OCI-LY1 (cell line): ENCODE measurements around the gene PPP1R12A.

Source experiments
- H2AFZ ChIP-seq: fragments of 200-600 bp; sonication (generic), shearing (Covaris generic); 2 replicates; pipeline ENCODE4 v1.6.0; 2014; ENCODE audit warnings: antibody characterized with exemption, mild to moderate bottlenecking, low read length
- H3F3A ChIP-seq: fragments of 200-600 bp; sonication (generic), shearing (Covaris generic); 2 replicates; pipeline ENCODE4 v1.6.0; 2014; ENCODE audit warnings: mild to moderate bottlenecking, antibody characterized with exemption, low read length, moderate library complexity; ENCODE audit not compliant: insufficient read depth
- H3K27ac ChIP-seq: fragments of 200-600 bp; sonication (generic); 2 replicates; pipeline ENCODE4 v1.5.1; 2014; ENCODE audit warnings: low read length, mixed run types, mild to moderate bottlenecking, low read depth; ENCODE audit not compliant: poor library complexity, severe bottlenecking
- H3K27me3 ChIP-seq: fragments of 200-600 bp; sonication (generic); 2 replicates; pipeline ENCODE4 v1.6.0; 2014; ENCODE audit warnings: antibody characterized with exemption, mild to moderate bottlenecking, low read length, moderate library complexity; ENCODE audit not compliant: insufficient read depth
- H3K36me3 ChIP-seq: fragments of 200-600 bp; sonication (generic); 2 replicates; pipeline ENCODE4 v1.6.1; 2014; ENCODE audit warnings: mild to moderate bottlenecking, antibody characterized with exemption, low read length, moderate library complexity, mixed read lengths; ENCODE audit not compliant: insufficient read depth
- H3K4me1 ChIP-seq: fragments of 200-600 bp; sonication (generic); 2 replicates; pipeline ENCODE4 v1.5.1; 2014; ENCODE audit warnings: mild to moderate bottlenecking, low read length, moderate library complexity; ENCODE audit not compliant: insufficient read depth, severe bottlenecking
- H3K4me2 ChIP-seq: fragments of 200-600 bp; sonication (generic), shearing (Covaris generic); 2 replicates; pipeline ENCODE4 v1.6.1; 2014; ENCODE audit warnings: low read length
- H3K4me3 ChIP-seq: fragments of 200-600 bp; sonication (generic); 2 replicates; pipeline ENCODE4 v1.5.1; 2014; ENCODE audit warnings: low read length, low read depth, mild to moderate bottlenecking, mixed read lengths; ENCODE audit not compliant: poor library complexity, severe bottlenecking
- H3K79me2 ChIP-seq: fragments of 200-600 bp; shearing (Covaris generic); 2 replicates; pipeline ENCODE4 v1.6.1; 2016; ENCODE audit warnings: mixed run types, low read length, mixed read lengths; ENCODE audit not compliant: insufficient read depth
- H3K9ac ChIP-seq: fragments of 200-600 bp; sonication (generic), shearing (Covaris generic); 2 replicates; pipeline ENCODE4 v1.6.1; 2014; ENCODE audit warnings: mild to moderate bottlenecking, low read length, mixed read lengths
- H3K9me2 ChIP-seq: fragments of 200-600 bp; sonication (generic), shearing (Covaris generic); 2 replicates; pipeline ENCODE4 v1.6.1; 2014; ENCODE audit warnings: low read depth, mild to moderate bottlenecking, low read length, mixed read lengths
- H3K9me3 ChIP-seq: fragments of 200-600 bp; shearing (Covaris generic); 2 replicates; pipeline ENCODE4 v1.6.1; 2014; ENCODE audit warnings: low read length, mixed read lengths
- H4K20me1 ChIP-seq: fragments of 200-600 bp; sonication (generic), shearing (Covaris generic); 2 replicates; pipeline ENCODE4 v1.6.0; 2016; ENCODE audit warnings: mild to moderate bottlenecking, low read length; ENCODE audit not compliant: insufficient read depth
- EZH2 ChIP-seq: fragments of 200-600 bp; sonication (generic), shearing (Covaris generic); IDR thresholded peaks from 2 replicates; pipeline ENCODE4 v1.8.0; 2017; ENCODE audit warnings: borderline replicate concordance, mixed run types, mild to moderate bottlenecking, antibody characterized with exemption, low read length, moderate library complexity, mixed read lengths
- TF ChIP-seq, protein P1 (sequence below): fragments of 200-600 bp; sonication (generic), shearing (Covaris generic); IDR thresholded peaks from 2 replicates; pipeline ENCODE4 v1.5.1; 2017; ENCODE audit warnings: mild to moderate bottlenecking, antibody characterized with exemption, low read length, moderate library complexity, mixed read lengths

PPP1R12A gene

DNA sequence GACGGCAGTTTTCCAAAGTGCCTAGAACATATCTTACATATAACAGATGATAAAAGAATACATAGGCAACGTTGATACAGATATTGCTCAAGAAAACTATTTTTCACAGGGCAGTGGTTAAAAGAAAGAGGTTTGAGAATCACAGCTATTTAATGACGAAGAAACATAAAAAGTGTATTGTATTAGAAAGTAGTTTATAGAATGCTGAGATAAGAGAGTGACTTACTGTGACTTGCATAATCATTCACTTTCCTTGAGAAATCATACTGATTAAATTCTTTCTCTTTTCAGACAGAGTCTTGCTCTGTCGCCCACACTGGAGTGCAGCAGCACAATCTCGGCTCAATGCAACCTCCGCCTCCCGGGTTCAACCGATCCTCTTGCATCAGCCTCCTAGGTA is 57.7 kb downstream of the PPP1R12A start:
- H3K4me1 ChIP-seq = no peaks in the 10 kb centered on the region
- H3K9ac ChIP-seq = no peak overlapping the region
- no peaks in the 10 kb centered on the region for H3K27me3 ChIP-seq
- peaks cover 19% of the 10 kb centered on the region; the same call in 1 of the 2 replicates for H3K36me3 ChIP-seq
- no peak overlapping the region for H3K4me2 ChIP-seq
- H2AFZ ChIP-seq = no peak overlapping the region
- no peaks in the 10 kb centered on the region for H3F3A ChIP-seq
- H3K27ac ChIP-seq = no peak overlapping the region
- no peaks in the 10 kb centered on the region for H4K20me1 ChIP-seq
- H3K9me3 ChIP-seq = no peaks in the 10 kb centered on the region
- peaks cover 46% of the 10 kb centered on the region for H3K79me2 ChIP-seq
- no peak overlapping the region for H3K4me3 ChIP-seq
- no peaks in the 10 kb centered on the region for H3K9me2 ChIP-seq
- no peak for TF ChIP-seq EZH2
- TF ChIP-seq, protein P1, sequence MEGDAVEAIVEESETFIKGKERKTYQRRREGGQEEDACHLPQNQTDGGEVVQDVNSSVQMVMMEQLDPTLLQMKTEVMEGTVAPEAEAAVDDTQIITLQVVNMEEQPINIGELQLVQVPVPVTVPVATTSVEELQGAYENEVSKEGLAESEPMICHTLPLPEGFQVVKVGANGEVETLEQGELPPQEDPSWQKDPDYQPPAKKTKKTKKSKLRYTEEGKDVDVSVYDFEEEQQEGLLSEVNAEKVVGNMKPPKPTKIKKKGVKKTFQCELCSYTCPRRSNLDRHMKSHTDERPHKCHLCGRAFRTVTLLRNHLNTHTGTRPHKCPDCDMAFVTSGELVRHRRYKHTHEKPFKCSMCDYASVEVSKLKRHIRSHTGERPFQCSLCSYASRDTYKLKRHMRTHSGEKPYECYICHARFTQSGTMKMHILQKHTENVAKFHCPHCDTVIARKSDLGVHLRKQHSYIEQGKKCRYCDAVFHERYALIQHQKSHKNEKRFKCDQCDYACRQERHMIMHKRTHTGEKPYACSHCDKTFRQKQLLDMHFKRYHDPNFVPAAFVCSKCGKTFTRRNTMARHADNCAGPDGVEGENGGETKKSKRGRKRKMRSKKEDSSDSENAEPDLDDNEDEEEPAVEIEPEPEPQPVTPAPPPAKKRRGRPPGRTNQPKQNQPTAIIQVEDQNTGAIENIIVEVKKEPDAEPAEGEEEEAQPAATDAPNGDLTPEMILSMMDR = no peak

DNA sequence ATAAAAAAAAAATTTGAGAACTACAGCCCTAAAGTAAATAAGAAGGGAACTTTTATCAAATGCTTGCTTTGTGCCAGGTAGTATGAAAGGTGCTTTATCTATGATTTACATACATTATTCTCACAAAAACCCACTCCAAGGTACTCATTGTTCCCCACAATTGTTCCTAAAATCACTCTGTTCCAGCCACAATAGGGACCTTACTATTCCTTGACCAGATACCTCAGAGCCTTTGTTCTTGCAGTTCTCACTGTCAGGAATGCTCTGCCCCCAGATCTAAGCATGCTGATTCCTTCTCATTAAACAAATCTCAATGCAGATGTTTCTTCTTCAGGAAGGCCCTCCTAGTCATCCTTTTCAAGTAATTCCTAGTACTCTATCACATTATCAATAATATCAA is 60.2 kb downstream of the PPP1R12A start:
- Histone ChIP-seq H3K9me3 (no peaks in the 10 kb centered on the region), H3K9me2 (no peaks in the 10 kb centered on the region), H4K20me1 (no peaks in the 10 kb centered on the region), H3K79me2 (peaks cover 26% of the 10 kb centered on the region), H3K36me3 (peaks cover 38% of the 10 kb centered on the region), H2AFZ (no peak overlapping the region), H3F3A (no peaks in the 10 kb centered on the region), H3K4me3 (no peak overlapping the region), H3K27ac (no peak overlapping the region), H3K4me2 (no peak overlapping the region), H3K9ac (no peak overlapping the region), H3K4me1 (no peaks in the 10 kb centered on the region), H3K27me3 (no peaks in the 10 kb centered on the region)
- TF ChIP-seq EZH2 = no peak
- TF ChIP-seq, protein P1 = no peak

DNA sequence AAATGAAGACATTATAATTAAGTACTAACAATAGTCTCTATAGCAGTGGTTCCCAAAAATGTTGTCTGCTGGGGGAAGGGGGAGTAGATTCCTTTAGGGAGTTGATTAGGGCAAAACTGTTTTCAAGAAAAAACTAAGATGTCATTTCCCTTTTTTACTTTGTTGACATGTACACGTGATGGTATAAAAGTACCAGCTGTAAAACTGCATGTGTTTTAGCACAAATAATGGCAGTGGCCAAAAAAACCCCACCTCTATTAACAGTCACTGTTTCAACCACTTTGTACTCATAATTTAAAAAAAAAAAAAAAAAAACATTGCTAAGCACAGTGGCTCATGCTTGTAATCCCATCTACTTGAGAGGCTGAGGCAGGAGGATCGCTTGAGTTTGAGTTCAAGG is 61.7 kb downstream of the PPP1R12A start:
- Histone ChIP-seq H2AFZ (no peak overlapping the region), H3K9ac (no peak overlapping the region), H4K20me1 (no peaks in the 10 kb centered on the region), H3K4me1 (no peaks in the 10 kb centered on the region), H3K79me2 (peaks cover 18% of the 10 kb centered on the region), H3K9me2 (no peaks in the 10 kb centered on the region), H3F3A (no peaks in the 10 kb centered on the region), H3K4me3 (no peak overlapping the region), H3K27me3 (no peaks in the 10 kb centered on the region), H3K9me3 (no peaks in the 10 kb centered on the region), H3K36me3 (peaks cover 44% of the 10 kb centered on the region), H3K4me2 (no peak overlapping the region), H3K27ac (no peak overlapping the region)
- TF ChIP-seq, protein P1 = no peak
- no peak for TF ChIP-seq EZH2
